GM23338 (cell line): ENCODE results near the gene OLA1.
"Not testable (repeated sequence)": the region's sequence is repeated elsewhere in the genome, so short reads cannot be mapped to it uniquely, and the experiment has no call there.

Experiments used
- CREB1 ChIP-seq: fragments of 250-450 bp; sonication (Bioruptor Pico); IDR thresholded peaks from 2 replicates; pipeline ENCODE4 v1.5.0; 2020; ENCODE audit warnings: low read depth, mild to moderate bottlenecking, moderate library complexity
- ETS1 ChIP-seq: IDR thresholded peaks from 2 replicates; pipeline ENCODE4 v1.6.1; 2016; ENCODE audit warnings: antibody characterized with exemption
- EZH2 ChIP-seq: fragments of 200-600 bp; sonication (generic); IDR thresholded peaks from one replicate; pipeline ENCODE4 v1.8.0; 2017; ENCODE audit warnings: antibody characterized with exemption, mild to moderate bottlenecking, low read depth; ENCODE audit not compliant: unreplicated experiment
- EZH2phosphoT487 ChIP-seq: fragments of 200-600 bp; sonication (generic); IDR thresholded peaks from one replicate; pipeline ENCODE4 v1.8.1; 2018; ENCODE audit warnings: antibody characterized with exemption; ENCODE audit not compliant: unreplicated experiment
- JUNB ChIP-seq: IDR thresholded peaks from one replicate; pipeline ENCODE4 v1.6.1; 2016; ENCODE audit warnings: antibody characterized with exemption; ENCODE audit not compliant: unreplicated experiment
- NANOG ChIP-seq: IDR thresholded peaks from 2 replicates; pipeline ENCODE4 v1.6.1; 2016; ENCODE audit warnings: antibody characterized with exemption, borderline replicate concordance
- POLR2AphosphoS5 ChIP-seq: IDR thresholded peaks from 2 replicates; pipeline ENCODE4 v1.6.1; 2016; ENCODE audit warnings: antibody characterized with exemption, low read depth
- STAT1 ChIP-seq: IDR thresholded peaks from one replicate; pipeline ENCODE4 v1.6.1; 2016; ENCODE audit warnings: antibody characterized with exemption; ENCODE audit not compliant: unreplicated experiment
- ZNF331 ChIP-seq: fragments of 250-450 bp; sonication (Bioruptor Pico); IDR thresholded peaks from 2 replicates; pipeline ENCODE4 v1.5.0; 2020; ENCODE audit warnings: low read depth, mild to moderate bottlenecking, moderate library complexity
- TF ChIP-seq, protein P1 (sequence below), 2 experiments: fragments of 200-600 bp in 1 of 2; sonication (generic) in 1 of 2; conservative IDR thresholded peaks; 2 replicates each; pipeline versions ENCODE4 v1.5.1 to v1.6.1; 2016 to 2017; ENCODE audit warnings: antibody characterized with exemption in 2 of 2, low read depth in 2 of 2, mild to moderate bottlenecking in 2 of 2, moderate library complexity in 1 of 2
- TF ChIP-seq, protein P2 (sequence below): IDR thresholded peaks from one replicate; pipeline ENCODE4 v1.6.1; 2018; ENCODE audit warnings: antibody characterized with exemption; ENCODE audit not compliant: unreplicated experiment

DNA sequence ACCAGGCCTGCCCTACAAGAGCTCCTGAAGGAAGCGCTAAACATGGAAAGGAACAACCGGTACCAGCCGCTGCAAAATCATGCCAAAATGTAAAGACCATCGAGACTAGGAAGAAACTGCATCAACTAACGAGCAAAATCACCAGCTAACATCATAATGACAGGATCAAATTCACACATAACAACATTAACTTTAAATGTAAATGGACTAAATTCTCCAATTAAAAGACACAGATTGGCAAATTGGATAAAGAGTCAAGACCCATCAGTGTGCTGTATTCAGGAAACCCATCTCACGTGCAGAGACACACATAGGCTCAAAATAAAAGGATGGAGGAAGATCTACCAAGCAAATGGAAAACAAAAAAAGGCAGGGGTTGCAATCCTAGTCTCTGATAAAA, 21.9 kb upstream of the OLA1 start:
- TF ChIP-seq, protein P1, sequence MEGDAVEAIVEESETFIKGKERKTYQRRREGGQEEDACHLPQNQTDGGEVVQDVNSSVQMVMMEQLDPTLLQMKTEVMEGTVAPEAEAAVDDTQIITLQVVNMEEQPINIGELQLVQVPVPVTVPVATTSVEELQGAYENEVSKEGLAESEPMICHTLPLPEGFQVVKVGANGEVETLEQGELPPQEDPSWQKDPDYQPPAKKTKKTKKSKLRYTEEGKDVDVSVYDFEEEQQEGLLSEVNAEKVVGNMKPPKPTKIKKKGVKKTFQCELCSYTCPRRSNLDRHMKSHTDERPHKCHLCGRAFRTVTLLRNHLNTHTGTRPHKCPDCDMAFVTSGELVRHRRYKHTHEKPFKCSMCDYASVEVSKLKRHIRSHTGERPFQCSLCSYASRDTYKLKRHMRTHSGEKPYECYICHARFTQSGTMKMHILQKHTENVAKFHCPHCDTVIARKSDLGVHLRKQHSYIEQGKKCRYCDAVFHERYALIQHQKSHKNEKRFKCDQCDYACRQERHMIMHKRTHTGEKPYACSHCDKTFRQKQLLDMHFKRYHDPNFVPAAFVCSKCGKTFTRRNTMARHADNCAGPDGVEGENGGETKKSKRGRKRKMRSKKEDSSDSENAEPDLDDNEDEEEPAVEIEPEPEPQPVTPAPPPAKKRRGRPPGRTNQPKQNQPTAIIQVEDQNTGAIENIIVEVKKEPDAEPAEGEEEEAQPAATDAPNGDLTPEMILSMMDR (conservative IDR thresholded peaks at IDR 0.05; ENCODE audit: low read depth in 2 of 2), result not testable (repeated sequence)
- TF ChIP-seq, protein P2, sequence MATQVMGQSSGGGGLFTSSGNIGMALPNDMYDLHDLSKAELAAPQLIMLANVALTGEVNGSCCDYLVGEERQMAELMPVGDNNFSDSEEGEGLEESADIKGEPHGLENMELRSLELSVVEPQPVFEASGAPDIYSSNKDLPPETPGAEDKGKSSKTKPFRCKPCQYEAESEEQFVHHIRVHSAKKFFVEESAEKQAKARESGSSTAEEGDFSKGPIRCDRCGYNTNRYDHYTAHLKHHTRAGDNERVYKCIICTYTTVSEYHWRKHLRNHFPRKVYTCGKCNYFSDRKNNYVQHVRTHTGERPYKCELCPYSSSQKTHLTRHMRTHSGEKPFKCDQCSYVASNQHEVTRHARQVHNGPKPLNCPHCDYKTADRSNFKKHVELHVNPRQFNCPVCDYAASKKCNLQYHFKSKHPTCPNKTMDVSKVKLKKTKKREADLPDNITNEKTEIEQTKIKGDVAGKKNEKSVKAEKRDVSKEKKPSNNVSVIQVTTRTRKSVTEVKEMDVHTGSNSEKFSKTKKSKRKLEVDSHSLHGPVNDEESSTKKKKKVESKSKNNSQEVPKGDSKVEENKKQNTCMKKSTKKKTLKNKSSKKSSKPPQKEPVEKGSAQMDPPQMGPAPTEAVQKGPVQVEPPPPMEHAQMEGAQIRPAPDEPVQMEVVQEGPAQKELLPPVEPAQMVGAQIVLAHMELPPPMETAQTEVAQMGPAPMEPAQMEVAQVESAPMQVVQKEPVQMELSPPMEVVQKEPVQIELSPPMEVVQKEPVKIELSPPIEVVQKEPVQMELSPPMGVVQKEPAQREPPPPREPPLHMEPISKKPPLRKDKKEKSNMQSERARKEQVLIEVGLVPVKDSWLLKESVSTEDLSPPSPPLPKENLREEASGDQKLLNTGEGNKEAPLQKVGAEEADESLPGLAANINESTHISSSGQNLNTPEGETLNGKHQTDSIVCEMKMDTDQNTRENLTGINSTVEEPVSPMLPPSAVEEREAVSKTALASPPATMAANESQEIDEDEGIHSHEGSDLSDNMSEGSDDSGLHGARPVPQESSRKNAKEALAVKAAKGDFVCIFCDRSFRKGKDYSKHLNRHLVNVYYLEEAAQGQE, result not testable (repeated sequence)
- not testable (repeated sequence) for TF ChIP-seq POLR2AphosphoS5; EZH2phosphoT487; JUNB; CREB1 (CRISPR knock-in tag); STAT1; EZH2; ETS1; ZNF331 (CRISPR knock-in tag); NANOG
